Lung microvascular endothelial cell (primary cell): ENCODE measurements around the gene TMPRSS7. TPM values are rescaled to one million over a fixed set of nuclear protein-coding genes. Genes with fewer than 3 reads are reported as not detected.

Experiments used
- DNase-seq, 2 donors: peaks; one replicate each; pipeline versions ENCODE4 v3.0.0 to v3.0.0-alpha.2; 2010; ENCODE audit warnings: low read depth in 2 of 2
- total RNA-seq: library from RNA; depleted of rRNA; stranded (reverse); fragments of >200 nt; gene quantifications from 2 replicates; pipeline ENCODE4 v1.2.1, GENCODE V29; 2014

The TMPRSS7 gene, protein sequence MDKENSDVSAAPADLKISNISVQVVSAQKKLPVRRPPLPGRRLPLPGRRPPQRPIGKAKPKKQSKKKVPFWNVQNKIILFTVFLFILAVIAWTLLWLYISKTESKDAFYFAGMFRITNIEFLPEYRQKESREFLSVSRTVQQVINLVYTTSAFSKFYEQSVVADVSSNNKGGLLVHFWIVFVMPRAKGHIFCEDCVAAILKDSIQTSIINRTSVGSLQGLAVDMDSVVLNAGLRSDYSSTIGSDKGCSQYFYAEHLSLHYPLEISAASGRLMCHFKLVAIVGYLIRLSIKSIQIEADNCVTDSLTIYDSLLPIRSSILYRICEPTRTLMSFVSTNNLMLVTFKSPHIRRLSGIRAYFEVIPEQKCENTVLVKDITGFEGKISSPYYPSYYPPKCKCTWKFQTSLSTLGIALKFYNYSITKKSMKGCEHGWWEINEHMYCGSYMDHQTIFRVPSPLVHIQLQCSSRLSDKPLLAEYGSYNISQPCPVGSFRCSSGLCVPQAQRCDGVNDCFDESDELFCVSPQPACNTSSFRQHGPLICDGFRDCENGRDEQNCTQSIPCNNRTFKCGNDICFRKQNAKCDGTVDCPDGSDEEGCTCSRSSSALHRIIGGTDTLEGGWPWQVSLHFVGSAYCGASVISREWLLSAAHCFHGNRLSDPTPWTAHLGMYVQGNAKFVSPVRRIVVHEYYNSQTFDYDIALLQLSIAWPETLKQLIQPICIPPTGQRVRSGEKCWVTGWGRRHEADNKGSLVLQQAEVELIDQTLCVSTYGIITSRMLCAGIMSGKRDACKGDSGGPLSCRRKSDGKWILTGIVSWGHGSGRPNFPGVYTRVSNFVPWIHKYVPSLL
- not detected in 2 replicates for total RNA-seq

DNA sequence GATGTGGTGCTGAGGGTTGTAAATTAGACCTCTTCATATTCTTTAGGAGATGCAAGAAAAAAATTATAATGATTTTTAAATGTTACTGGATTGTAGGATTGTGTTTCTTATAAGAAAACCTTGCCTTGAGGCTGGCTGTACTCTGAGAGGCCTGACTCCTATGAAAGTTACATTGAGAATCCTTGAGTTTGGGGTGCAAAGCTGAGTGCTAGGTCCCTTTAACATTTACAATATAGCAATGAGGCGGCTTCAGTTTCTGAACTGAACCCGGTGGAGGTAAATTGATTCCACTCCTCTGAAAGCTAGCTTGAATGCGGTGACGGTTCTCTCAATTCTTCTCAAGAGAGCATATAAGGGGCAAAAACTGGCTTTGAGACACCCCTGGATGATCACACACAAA, at the start of gene TMPRSS7:
Gene TMPRSS7 (plus strand): TSS at position 301 of the 400 bp plus-strand sequence. CDS start 110 bp downstream, outside the sequence.
- no peak for DNase-seq

DNA sequence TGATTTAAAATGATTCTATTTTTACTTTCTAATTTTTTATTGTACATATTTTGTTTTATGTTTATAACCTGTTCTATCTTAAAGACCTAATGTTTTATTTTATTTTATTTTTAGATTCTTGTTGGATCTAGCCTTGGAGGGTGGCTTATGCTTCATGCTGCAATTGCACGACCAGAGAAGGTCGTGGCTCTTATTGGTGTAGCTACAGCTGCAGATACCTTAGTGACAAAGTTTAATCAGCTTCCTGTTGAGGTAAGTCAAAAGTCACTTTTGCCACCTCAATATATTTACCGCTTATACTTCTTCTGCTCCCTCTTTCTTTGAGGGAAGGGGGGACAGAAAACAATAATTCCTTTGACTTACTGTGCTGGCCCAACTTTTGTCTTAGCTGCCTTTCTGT, 47.7 kb upstream of the TMPRSS7 start:
- no peak for DNase-seq

GRCh38 chr3:111989061-111989678, 45.4 kb upstream of the TMPRSS7 start:
- peak; percentile 75 to 78 for DNase-seq

DNA sequence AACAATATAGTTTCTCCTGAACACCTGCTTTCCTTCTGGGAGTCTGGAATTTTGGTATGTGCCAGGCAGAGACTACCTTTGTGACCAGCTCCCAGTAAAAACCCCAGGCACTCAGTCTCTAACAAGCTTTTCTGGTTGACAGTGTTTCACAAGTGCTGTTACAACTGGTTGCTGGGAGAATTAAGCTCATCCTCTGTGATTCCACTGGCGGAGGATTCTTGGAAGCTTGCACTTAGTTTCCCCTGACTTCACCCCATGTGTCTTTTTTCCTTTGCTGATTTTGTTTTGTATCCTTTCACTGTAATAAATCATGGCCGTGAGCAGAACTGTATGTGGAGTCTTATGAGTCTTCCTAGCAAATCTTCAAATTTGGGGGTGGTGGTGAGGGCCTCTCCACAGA, 41.5 kb upstream of the TMPRSS7 start:
- no peak for DNase-seq

DNA sequence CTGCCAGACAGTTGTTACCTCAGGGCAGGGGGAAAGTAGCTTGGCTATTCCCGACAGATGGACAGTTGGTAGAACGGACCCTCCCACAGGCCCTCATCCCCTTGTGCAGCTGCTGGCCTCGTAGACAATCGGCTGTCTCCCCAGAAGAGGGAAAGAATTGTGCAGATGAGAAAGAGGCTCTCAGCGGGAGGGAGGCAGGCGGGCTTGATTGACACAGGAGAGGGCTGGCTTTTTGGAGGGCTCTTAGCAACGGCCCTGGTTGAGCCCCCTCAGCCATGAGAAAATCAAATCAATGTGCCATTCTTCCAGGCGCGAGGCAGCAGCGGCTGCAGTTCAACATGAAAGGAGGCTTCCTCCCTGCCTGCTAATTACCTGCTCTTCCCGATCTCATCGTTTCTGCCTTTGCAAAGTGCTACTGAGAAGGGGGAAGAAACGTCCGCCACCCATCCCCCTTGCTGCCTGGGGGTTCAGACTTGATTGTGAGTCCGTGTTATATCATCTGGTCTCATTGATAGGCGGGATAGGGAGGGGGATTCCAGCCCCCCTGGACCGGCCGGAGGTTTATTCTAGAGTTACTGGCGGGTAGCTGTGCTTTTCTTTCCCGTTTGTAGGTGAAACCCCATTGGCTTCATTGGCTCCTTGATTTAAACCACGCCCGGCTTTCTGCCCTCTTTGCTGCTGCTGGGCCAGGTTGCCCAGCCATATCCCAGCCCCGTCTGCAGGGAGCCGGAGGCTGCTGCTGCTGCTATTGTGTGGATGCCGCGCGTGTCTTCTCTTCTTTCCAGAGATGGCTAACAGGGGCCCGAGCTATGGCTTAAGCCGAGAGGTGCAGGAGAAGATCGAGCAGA, 35.7 kb upstream of the TMPRSS7 start, which contains the start of gene TAGLN3:
Gene TAGLN3 (plus strand): TSS at position 287 of the 848 bp plus-strand sequence. CDS start 501 bp downstream, at position 788.
- peak; percentile 8 to 16 for DNase-seq

- no peak for DNase-seq
These were observed 34.8 kb upstream of the TMPRSS7 start for GRCh38 chr3:111999484-112000324.

- no peak for DNase-seq
These were observed 34.2 kb upstream of the TMPRSS7 start for GRCh38 chr3:112000367-112000771.

DNA sequence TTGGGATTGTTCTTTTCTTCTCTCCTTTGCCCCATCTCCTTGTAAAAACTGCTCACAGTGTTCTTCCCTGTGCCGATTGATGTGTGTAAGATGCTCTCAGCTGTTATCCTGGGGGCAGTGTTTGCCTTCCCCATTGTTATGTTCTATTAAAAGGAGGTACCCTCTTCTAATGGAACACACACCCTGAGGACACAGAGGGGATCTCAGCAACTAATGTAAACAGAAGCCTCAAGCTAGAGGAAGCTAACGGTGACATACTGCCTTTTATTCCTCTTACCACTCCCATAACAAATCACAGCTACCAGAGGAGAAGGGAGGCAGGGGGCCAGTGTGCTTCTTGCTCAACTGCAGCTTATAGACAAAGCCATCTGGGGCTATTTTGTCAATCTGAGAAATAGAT, 33.6 kb upstream of the TMPRSS7 start:
- no peak for DNase-seq

DNA sequence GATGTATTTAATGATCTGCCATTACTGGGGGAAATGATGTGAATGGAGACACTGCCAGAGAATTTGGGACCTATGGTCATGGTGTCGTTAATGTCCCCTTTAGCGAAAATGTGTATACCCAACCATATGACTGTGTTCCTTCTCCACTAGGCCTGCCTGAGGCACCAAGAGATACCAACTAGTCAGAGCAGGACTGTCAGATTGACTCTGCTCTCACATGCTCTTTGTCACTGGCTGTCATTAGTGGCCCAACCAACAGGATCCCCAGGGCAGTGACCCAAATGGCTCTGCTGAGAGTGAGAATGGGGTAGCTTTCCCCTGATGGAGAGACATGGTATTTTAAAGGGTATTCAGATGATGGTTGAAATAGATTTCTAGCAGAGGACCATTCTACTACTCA, 33.0 kb upstream of the TMPRSS7 start:
- no peak for DNase-seq

GRCh38 chr3:112002096-112002971, 32.2 kb upstream of the TMPRSS7 start:
- peak in 1 of 2 donors; percentile 22 for DNase-seq

GRCh38 chr3:112003321-112004080, 31.0 kb upstream of the TMPRSS7 start:
- DNase-seq = no peak

DNA sequence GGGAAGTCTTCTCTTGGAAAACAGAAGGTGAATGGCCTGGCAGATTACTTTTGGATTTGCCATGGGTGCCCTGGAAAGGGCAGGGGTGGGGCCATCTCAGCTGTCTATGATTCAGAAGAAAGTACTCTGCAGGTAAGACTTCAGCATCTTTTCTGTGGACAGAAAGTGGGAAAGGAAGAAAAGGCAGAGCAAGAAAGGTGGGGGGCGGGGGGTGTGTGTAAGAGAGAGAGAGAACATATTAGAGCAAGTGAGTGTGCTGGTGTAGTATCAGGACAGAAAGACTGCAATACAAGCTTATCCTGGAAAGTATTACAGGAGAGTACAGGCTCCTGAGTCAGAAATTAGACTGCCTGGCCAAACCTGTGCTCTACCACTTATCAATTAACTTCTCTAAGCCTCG, 30.3 kb upstream of the TMPRSS7 start:
- DNase-seq = no peak

GRCh38 chr3:112004669-112005068, 29.9 kb upstream of the TMPRSS7 start:
- DNase-seq = no peak

DNA sequence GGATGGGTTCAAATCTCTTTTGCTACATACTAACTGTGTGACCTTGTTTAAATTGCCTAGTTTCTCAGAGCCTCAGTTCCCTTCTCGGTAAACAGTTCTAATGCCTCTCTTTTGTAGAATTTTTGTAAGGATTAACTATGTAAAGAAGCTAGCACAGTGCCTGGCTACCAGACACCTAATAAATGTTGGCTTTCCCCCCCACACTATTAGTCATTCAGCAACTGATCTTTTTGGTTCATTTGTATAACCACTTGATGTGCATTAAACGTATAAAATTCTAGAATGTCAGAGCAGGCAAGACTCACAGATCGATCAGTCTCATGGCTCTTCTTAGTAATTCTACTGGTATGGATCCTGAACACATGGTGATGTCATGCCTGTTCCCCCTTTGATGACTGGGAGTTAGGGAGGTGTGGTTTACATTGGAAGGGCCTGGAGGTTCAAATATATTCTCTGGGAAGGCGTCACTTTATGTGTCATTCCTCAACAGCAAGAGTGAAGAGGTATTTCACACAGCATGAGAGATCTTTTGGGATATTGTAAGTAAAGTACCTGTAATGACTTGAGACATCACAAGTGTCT, 29.4 kb upstream of the TMPRSS7 start:
- DNase-seq = no peak

GRCh38 chr3:112007633-112008032, 26.9 kb upstream of the TMPRSS7 start:
- DNase-seq = no peak

- DNase-seq = no peak
These were observed 24.9 kb upstream of the TMPRSS7 start for GRCh38 chr3:112009670-112010069.

DNA sequence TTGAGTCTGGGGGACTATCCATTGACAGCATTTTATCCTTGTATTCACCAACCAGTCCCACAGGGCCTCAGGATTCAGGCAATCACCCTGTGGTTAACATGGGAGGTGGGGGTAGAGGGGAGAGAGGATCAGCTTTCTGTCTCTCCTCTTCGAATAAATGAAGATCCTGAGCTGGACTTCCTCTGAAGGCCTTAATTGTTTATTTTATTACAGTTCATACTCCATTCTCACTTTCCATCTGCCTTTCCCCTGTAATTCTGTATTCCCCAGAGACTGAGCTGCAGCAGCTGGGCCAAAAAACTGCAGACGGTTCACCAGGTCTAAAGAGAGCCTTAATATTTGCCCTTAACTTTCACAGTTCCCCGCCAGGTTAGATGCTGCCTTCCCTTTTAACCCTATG, 23.9 kb upstream of the TMPRSS7 start:
- DNase-seq = no peak

- no peak for DNase-seq
These were observed 23.1 kb upstream of the TMPRSS7 start for GRCh38 chr3:112011376-112011940.
